Activated naive CD8-positive, alpha-beta T cell treated with anti-CD3 and anti-CD28 coated beads, Interleukin-2, amount 10 ng/mL, durations not matched to agents 7 days and 5 days (primary cell): ENCODE measurements around the gene ERVH48-1. TPM values are rescaled to one million over a fixed set of nuclear protein-coding genes. Genes with fewer than 3 reads are reported as not detected.
"Not testable (repeated sequence)": the region's sequence is repeated elsewhere in the genome, so short reads cannot be mapped to it uniquely, and the experiment has no call there.

Experiments used
- ATAC-seq: fragments of 150-1000 bp; cut with Tn5 transposase; one replicate; pipeline ENCODE4 v1.10.0; 2021; ENCODE audit warnings: low read depth, moderate library complexity
- POLR2A ChIA-PET: fragments of 350-600 bp; sonication (Branson Sonifier 250); formaldehyde crosslinking; loops from one replicate; lab custom pipeline; 2021; ENCODE audit warnings: antibody characterized with exemption; lab: Charles Lee
- DNase-seq: peaks from one replicate; pipeline ENCODE4 v3.0.0; 2021
- H3K27ac Mint-ChIP-seq: one replicate; pipeline ENCODE4 v1.8.0; 2022; ENCODE audit warnings: mild to moderate bottlenecking, mixed read lengths
- H3K27me3 Mint-ChIP-seq: one replicate; pipeline ENCODE4 v1.8.0; 2022; ENCODE audit warnings: mild to moderate bottlenecking, moderate library complexity, mixed read lengths
- H3K36me3 Mint-ChIP-seq: one replicate; pipeline ENCODE4 v1.8.0; 2021; ENCODE audit warnings: mild to moderate bottlenecking, mixed read lengths
- H3K4me1 Mint-ChIP-seq: one replicate; pipeline ENCODE4 v1.8.0; 2021; ENCODE audit warnings: mixed read lengths
- H3K4me3 Mint-ChIP-seq: one replicate; pipeline ENCODE4 v1.8.0; 2022; ENCODE audit warnings: mild to moderate bottlenecking, moderate library complexity, mixed read lengths
- H3K9me3 Mint-ChIP-seq: one replicate; pipeline ENCODE4 v1.8.0; 2021; ENCODE audit warnings: mixed read lengths
- total RNA-seq, 2 experiments: library from RNA; stranded (reverse); gene quantifications; one replicate each; pipeline ENCODE4 v1.2.3, GENCODE V29; 2021

ERVH48-1 gene
- total RNA-seq, 2 experiments from 2014 or later = 0.20 to 0.55 TPM

DNA sequence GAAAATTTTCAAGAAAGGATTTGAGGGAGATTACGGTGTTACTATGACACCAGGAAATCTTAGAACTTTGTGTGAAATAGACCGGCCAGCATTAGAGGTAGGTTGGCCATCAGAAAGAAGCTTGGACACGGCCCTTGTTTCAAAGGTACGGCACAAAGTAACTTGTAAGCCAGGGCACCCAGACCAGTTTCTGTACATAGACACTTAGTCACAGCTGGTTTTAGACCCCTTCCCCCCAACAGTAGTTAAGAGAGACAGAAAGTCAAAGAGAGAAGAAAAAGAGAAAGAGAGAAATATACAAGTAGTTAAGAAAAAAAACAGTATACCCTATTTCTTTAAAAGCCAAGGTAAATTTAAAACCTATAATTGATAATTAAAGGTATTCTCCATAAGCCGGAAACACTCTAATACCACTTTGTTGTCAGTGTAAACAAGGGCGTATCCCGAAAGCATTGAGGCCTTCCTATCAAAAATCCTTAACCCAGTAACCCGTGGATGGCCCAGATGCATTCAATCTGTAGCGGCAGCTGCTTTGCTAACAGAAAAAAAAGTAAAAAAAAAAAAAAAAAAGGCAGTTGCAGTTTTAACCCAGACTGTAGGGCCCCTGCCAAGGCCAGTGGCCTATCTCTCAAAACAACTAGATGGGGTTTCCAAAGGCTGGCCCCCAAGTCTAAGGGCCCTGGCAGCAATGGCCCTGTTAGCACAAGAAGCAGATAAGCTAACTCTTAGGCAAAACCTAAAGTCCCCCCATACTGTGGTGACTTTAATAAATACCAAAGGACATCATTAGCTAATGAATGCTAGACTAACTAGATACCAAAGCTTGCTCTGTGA, 7.9 kb upstream of the ERVH48-1 start:
- ATAC-seq, H3K27ac Mint-ChIP-seq, H3K4me1 Mint-ChIP-seq, H3K36me3 Mint-ChIP-seq, H3K9me3 Mint-ChIP-seq, DNase-seq, H3K4me3 Mint-ChIP-seq, POLR2A ChIA-PET, H3K27me3 Mint-ChIP-seq: not testable (repeated sequence)

DNA sequence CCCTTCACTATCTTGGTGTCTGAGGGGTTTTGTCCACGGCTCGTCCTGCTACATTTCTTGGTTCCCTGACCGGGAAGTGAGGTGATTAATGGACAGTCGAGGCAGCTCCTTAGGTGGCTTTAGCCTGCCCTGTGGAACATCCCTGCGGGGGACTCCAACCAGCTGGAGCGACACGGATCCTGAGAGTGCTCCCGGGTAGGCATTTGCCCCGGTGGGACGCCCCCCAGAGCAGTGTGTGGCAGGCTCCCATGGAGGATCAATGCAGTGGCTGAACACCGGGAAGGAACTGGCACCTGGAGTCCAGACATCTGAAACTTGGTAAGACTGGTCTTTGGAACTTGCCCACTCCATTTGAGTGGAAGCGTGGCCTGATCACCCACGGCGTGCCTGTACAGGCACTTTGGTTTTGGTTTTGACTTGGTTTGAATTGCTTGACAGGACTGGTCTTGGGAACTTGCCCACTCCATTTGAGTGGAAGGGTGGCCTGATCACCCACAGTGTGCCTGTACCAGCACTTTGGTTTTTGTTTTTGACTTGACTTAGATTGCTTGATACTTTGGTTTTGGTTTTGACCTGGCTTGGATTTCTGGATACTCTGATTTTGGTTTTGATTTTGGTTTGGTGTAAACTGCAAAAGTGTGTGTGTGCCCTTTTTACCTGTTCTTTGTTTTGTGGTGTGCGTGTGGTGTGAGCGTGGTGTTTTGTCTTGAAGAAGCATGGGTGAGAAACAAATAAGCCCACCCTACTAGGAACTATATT, 7.1 kb upstream of the ERVH48-1 start:
- H3K36me3 Mint-ChIP-seq, H3K4me3 Mint-ChIP-seq, POLR2A ChIA-PET, ATAC-seq, H3K27ac Mint-ChIP-seq, H3K4me1 Mint-ChIP-seq, DNase-seq, H3K9me3 Mint-ChIP-seq, H3K27me3 Mint-ChIP-seq: not testable (repeated sequence)

DNA sequence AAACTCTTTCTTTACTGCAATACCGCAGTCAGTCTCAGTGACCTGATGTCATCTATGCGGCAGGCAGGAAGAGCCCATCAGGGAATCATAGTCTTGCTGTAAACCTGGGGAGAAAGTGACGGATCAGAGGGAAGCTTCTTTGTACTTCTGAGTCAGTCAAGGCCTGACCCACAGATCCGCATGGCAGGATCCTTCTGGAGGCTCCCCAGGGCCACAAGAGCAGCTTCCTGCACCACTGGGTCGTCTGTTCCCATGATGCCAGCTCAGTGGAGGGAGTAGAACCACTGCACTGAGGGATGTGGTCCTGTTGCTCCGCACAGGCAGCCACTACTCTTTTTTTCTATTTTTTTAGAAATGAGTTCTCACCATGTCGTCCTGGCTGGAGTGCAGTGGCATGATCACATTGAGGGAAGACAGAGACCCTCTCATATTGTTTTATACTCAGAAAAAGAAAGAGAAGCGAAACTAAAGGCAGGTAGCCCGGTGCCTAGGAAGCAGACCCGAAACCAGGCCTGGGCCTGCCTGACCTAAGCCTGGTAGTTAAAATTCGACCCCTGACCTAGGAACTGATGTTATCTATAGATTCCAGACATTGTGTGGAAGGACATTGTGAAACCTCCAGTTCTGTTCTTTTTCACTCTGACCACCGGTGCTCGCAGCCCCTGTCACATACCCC, 6.3 kb upstream of the ERVH48-1 start:
- H3K27me3 Mint-ChIP-seq = no peaks in the 10 kb centered on the region
- no peaks in the 10 kb centered on the region for H3K36me3 Mint-ChIP-seq
- POLR2A ChIA-PET = no interaction called here
- H3K4me3 Mint-ChIP-seq = no peak overlapping the region
- H3K4me1 Mint-ChIP-seq = peaks cover 5% of the 10 kb centered on the region
- no peaks in the 10 kb centered on the region for H3K9me3 Mint-ChIP-seq
- DNase-seq = no peak
- ATAC-seq = no peak
- no peak overlapping the region for H3K27ac Mint-ChIP-seq

DNA sequence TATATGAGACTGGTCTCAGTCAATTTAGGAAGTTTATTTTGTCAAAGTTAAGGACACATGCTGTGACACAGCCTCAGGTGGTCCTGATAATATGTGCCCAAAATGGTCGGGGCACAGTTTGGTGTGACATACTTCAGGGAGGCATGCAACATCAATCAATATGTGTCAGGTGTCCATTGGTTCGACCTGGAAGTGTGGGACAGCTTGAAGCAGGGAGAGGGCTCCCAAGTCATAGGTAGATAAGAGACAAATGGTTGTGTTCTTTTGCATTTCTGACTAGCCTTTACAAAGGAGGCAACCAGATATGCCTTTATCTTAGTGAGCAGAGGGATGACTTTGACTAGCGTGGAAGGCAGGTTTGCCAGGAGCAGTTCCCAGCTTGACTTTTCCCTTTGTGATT, 4.5 kb upstream of the ERVH48-1 start:
- H3K9me3 Mint-ChIP-seq = no peaks in the 10 kb centered on the region
- peaks cover 8% of the 10 kb centered on the region for H3K4me1 Mint-ChIP-seq
- H3K27ac Mint-ChIP-seq = no peak overlapping the region

DNA sequence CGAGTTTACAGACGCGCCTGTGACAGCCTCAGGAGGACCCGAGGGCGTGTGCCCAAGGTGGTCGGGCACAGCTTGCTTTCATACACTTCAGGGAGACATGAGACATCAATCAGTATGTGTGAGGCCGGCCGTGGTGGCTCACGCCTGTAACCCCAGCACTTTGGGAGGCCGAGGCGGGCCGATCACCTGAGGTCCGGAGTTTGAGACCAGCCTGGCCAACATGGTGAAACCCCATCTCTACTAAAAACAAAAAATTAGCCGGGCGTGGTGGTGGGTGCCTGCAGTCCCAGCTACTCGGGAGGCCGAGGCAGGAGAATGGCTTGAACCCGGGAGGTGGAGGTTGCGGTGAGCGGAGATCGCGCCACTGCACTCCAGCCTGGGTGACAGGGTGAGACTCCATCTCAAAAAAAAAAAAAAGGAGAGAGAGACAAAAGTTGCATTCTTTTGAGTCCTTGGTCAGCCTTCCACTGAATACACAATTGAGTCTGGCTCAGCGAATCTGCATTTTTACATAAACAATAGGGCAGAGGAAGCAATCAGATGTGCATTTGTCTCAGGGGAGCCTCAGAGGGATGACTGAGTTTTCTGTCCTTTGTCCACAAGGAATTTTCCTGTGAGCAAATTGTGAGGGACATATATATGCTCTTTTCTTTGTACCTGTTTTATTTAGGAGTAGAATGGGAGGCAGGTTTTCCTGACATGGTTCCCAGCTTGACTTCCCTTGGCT, 2.2 kb upstream of the ERVH48-1 start:
- DNase-seq, ATAC-seq: not testable (repeated sequence)

More for the DNA sequence above, 4.5 kb upstream of the ERVH48-1 start:
- no peak overlapping the region for H3K4me3 Mint-ChIP-seq
- POLR2A ChIA-PET = interaction anchor here (1.6 kb wide), 1 partner anchor 36 kb away, joined by 3 read pairs; the partner anchor contains the start of gene NDUFV3
- H3K27me3 Mint-ChIP-seq = no peaks in the 10 kb centered on the region
- ATAC-seq (no peak), DNase-seq (no peak)
- no peaks in the 10 kb centered on the region for H3K36me3 Mint-ChIP-seq

DNA sequence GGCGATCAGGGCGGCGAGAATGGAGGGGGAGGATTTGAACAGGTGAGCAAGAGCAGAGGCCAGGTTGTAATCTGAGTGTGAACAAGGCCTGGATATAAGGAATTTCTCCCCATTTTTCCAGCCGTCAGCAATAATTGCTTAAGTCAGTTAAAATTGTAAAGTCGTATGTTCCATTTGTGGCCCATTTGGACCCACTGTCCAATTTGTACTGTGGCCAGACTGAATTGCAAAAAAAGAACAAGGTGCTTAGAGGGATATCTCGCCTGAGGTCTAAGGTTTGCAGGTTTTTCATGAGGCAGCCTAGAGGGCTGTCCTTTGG, 1.0 kb downstream of the ERVH48-1 start:
- Mint-ChIP-seq H3K36me3 (no peaks in the 10 kb centered on the region), H3K27me3 (no peaks in the 10 kb centered on the region), H3K9me3 (no peaks in the 10 kb centered on the region), H3K27ac (peak overlapping the region; percentile 92), H3K4me1 (peaks cover 17% of the 10 kb centered on the region), H3K4me3 (peak overlapping the region; percentile 78)
- no peak for DNase-seq
- POLR2A ChIA-PET = no interaction called here
- ATAC-seq = no peak

More for the DNA sequence above, 2.2 kb upstream of the ERVH48-1 start:
- POLR2A ChIA-PET = interaction anchor here (0.6 kb wide), 1 partner anchor 61 kb away, joined by 3 read pairs; no protein-coding TSS in a partner anchor
- H3K9me3 Mint-ChIP-seq, H3K27me3 Mint-ChIP-seq, H3K4me3 Mint-ChIP-seq, H3K27ac Mint-ChIP-seq, H3K36me3 Mint-ChIP-seq: not testable (repeated sequence)
- H3K4me1 Mint-ChIP-seq = peaks cover 17% of the 10 kb centered on the region

DNA sequence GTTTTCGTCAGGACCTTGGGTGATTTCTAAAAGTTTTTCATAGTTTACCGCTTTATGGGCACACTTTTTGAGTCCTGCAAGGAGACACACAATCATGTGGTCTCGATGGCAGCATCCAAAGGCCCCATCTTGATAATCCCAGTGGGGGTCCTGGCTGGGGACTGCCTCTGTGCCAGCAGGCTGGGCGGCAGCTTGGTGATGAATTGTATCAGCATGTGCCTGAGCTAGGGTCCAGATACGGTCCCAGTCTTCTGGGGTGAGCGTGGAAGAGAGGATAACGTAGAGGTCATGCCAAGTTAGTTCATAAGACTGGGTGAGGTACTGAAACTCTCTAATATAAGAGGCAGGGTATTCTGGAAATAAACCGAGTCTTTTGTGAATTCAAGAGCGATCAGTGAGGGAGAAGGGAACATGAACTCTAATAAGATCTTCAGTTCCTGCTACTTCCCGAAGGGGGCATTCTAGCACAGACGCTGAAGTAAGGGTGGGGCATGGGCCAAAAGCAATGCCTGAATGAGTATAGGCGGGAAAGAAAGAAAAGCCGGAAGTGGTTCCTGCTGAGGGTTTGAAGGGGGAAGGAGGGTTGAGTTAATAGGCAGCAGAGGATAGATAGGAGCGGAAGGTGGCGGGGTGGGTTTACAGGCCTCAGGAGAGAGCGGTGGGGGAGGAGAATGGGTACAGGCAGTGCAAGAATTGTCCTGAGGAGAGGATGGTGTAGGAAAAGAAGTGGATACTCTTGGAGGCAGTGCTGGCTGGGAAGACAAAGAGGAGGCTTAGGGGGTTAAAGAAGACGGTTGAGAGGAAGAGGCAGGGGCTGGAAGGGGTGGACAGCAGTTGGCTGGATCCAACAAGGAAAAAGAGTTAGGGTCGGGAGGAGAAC, 1.6 kb downstream of the ERVH48-1 start:
- no peaks in the 10 kb centered on the region for H3K36me3 Mint-ChIP-seq
- peak overlapping the region; percentile 92 for H3K27ac Mint-ChIP-seq
- peak; percentile 63 for DNase-seq
- no peaks in the 10 kb centered on the region for H3K9me3 Mint-ChIP-seq
- H3K27me3 Mint-ChIP-seq = no peaks in the 10 kb centered on the region
- peaks cover 17% of the 10 kb centered on the region for H3K4me1 Mint-ChIP-seq
- H3K4me3 Mint-ChIP-seq = peak overlapping the region; percentile 78
- POLR2A ChIA-PET = no interaction called here
- ATAC-seq = peak; percentile 99

DNA sequence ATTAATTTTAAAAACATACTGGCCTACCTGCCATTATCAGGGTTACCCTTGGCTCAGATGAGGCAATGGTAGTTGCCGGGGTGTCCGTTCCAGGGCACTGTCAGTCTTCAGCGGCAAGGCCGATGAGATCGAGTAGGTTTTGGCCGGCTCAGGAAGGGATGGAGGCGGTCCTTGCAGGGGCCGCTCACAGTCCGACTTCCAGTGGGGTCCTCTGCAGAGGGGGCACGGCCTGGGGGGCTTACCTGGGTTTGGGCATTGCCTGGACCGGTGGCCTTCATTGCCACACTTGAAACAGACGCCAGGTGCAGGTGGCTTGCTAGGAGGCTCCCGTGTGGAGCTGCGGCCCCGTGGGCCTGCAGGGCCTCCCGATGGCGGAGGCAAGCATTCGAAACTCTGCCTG, 2.5 kb downstream of the ERVH48-1 start:
- Mint-ChIP-seq H3K36me3 (no peaks in the 10 kb centered on the region), H3K4me1 (peaks cover 17% of the 10 kb centered on the region), H3K27ac (peak overlapping the region; percentile 92)

DNA sequence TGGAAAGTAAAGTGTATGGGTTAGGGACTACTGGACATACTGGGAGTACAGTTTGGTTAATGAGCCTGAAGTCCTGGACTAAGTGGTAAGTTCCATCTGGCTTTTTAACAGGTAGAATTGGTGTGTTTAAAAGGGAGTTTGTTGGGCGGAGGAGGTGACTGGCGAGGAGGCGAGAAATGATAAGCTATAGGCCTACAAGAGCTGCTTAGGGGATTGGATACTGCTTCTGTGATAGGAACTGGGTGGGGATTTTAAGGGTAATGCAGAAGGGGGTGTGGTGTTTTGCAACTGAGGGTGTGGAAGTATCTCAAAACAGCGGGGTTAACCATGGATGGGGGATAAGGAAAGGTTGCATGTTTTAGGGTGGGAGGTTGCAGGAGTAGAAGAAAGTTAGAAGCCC, 3.5 kb downstream of the ERVH48-1 start:
- Mint-ChIP-seq H3K27ac (no peak overlapping the region), H3K4me1 (peaks cover 17% of the 10 kb centered on the region), H3K9me3 (no peaks in the 10 kb centered on the region), H3K27me3 (no peaks in the 10 kb centered on the region), H3K4me3 (no peak overlapping the region), H3K36me3 (no peaks in the 10 kb centered on the region)
- DNase-seq = no peak
- POLR2A ChIA-PET = no interaction called here
- ATAC-seq = no peak

More for the DNA sequence above, 2.5 kb downstream of the ERVH48-1 start:
- ATAC-seq (no peak), DNase-seq (no peak)
- H3K9me3 Mint-ChIP-seq = no peaks in the 10 kb centered on the region
- H3K27me3 Mint-ChIP-seq = no peaks in the 10 kb centered on the region
- POLR2A ChIA-PET = no interaction called here
- no peak overlapping the region for H3K4me3 Mint-ChIP-seq

DNA sequence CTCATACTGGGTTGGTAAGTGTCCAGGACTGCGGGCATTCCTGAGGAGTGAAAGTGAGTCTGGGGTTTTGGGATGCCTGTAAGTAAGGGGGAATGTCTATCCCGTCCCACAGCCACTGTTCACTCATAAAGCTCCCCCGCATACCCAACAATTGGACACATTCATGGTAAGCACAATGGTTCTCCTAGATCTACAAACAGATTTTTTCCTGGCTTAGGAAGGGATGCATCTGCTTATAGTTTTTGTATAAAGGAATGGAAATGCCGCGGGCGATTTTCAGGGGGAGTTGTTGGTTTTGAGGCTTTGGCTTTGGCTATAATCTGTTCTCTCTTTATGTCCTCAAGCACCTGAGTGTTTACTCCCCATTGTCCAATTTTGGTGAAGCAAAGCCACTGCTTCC, 7.1 kb downstream of the ERVH48-1 start:
- POLR2A ChIA-PET = no interaction called here
- DNase-seq = no peak
- Mint-ChIP-seq H3K4me1 (peaks cover 2% of the 10 kb centered on the region), H3K36me3 (peaks cover 1% of the 10 kb centered on the region), H3K4me3 (no peak overlapping the region), H3K27me3 (no peaks in the 10 kb centered on the region), H3K9me3 (no peaks in the 10 kb centered on the region), H3K27ac (no peak overlapping the region)
- no peak for ATAC-seq

DNA sequence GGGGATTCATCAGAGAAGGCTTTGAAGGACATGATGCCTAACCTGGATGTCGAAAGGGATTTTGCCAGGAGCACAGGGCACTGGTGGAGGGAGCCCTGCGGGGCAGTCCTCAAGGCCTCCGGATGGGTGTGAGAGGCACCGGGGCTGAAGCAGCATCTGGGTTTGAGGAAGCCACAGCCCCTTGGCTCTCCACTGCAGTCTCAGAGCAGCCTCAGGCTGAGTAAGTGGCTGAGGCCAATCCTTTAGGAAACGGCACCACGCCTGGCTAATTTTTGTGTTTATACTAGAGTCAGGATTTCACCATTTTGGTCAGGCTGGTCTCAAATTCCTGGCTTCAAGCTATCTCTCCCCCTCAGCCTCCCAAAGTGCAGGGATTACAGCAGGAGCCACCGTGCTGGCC, 12.0 kb downstream of the ERVH48-1 start:
- no peak for ATAC-seq
- Mint-ChIP-seq H3K36me3 (peaks cover 6% of the 10 kb centered on the region), H3K4me3 (no peak overlapping the region), H3K4me1 (no peaks in the 10 kb centered on the region), H3K27me3 (no peaks in the 10 kb centered on the region), H3K27ac (no peak overlapping the region), H3K9me3 (no peaks in the 10 kb centered on the region)
- POLR2A ChIA-PET = no interaction called here
- DNase-seq = no peak

DNA sequence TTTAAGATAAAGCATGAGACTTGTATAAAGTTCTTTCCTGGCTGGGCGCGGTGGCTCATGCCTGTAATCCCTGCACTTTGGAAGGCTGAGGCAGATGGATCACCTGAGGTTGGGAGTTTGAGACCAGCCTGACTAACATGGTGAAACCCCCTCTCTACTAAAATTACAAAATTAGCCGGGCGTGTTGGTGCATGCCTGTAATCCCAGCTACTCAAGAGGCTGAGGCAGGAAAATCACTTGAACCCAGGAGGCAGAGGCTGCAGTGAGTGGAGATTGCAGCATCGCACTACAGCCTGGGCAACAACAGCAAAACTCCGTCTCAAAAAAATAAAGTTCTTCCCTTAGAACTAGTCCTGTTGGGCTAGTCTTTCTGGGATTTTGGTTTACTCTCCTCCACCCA, 13.5 kb downstream of the ERVH48-1 start:
- DNase-seq, H3K27ac Mint-ChIP-seq, H3K4me3 Mint-ChIP-seq, H3K36me3 Mint-ChIP-seq, H3K9me3 Mint-ChIP-seq, POLR2A ChIA-PET, ATAC-seq, H3K4me1 Mint-ChIP-seq, H3K27me3 Mint-ChIP-seq: not testable (repeated sequence)
